Skin of body (tissue), 2 donors: ENCODE data around the gene COPB1. TPM values are rescaled to one million over a fixed set of nuclear protein-coding genes. Genes with fewer than 3 reads are reported as not detected.

Experiments used
- DNase-seq: peaks from one replicate; lab custom pipeline; 2025; lab: John Stamatoyannopoulos, UW
- total RNA-seq: library from RNA; depleted of rRNA; stranded (reverse); fragments of >200 nt; gene quantifications from one replicate; pipeline ENCODE4 v1.2.3, GENCODE V29; 2014

The COPB1 gene
- total RNA-seq, 1 donor from 2014 or later: 147 TPM

- no peak for DNase-seq
These were observed 19.2 kb upstream of the COPB1 start for GRCh38 chr11:14518820-14519219.

- no peak for DNase-seq
These were observed 14.2 kb upstream of the COPB1 start for GRCh38 chr11:14513800-14514199.

- DNase-seq: no peak
These were observed 6.9 kb upstream of the COPB1 start for GRCh38 chr11:14506532-14506931.

- DNase-seq: no peak
These were observed 3.4 kb upstream of the COPB1 start for GRCh38 chr11:14503023-14503422.

GRCh38 chr11:14502039-14502438 is 2.4 kb upstream of the COPB1 start:
- DNase-seq: no peak

- peak; percentile 79 for DNase-seq
These were observed 605 bp upstream of the COPB1 start for GRCh38 chr11:14500181-14500651.

- DNase-seq: peak; percentile 28
These were observed 442 bp downstream of the COPB1 start for GRCh38 chr11:14499178-14499559.

- DNase-seq: no peak
These were observed 18.9 kb downstream of the COPB1 start for GRCh38 chr11:14480716-14481115.

GRCh38 chr11:14471127-14471526 is 28.5 kb downstream of the COPB1 start:
- DNase-seq: no peak

- DNase-seq: no peak
These were observed 36.0 kb downstream of the COPB1 start for GRCh38 chr11:14463623-14464022.

GRCh38 chr11:14460147-14460546 is 39.5 kb downstream of the COPB1 start:
- no peak for DNase-seq

- DNase-seq: no peak
These were observed 41.2 kb downstream of the COPB1 start for GRCh38 chr11:14458377-14458776.

GRCh38 chr11:14455648-14456430 is 43.8 kb downstream of the COPB1 start:
- DNase-seq: no peak

GRCh38 chr11:14454861-14455632 is 44.6 kb downstream of the COPB1 start:
- no peak for DNase-seq

- no peak for DNase-seq
These were observed 47.8 kb downstream of the COPB1 start for GRCh38 chr11:14451825-14452224.

- no peak for DNase-seq
These were observed 50.3 kb downstream of the COPB1 start for GRCh38 chr11:14449302-14449714.

GRCh38 chr11:14448240-14448639 is 51.4 kb downstream of the COPB1 start:
- DNase-seq: no peak

GRCh38 chr11:14446701-14447169 is 52.9 kb downstream of the COPB1 start:
- no peak for DNase-seq

- DNase-seq: no peak
These were observed 53.8 kb downstream of the COPB1 start for GRCh38 chr11:14445542-14446530.

- DNase-seq: no peak
These were observed 55.0 kb downstream of the COPB1 start for GRCh38 chr11:14444441-14445189.

GRCh38 chr11:14443638-14444037 is 56.0 kb downstream of the COPB1 start:
- no peak for DNase-seq
